Measurements from ENCODE around the gene ATP2C2.

DNA sequence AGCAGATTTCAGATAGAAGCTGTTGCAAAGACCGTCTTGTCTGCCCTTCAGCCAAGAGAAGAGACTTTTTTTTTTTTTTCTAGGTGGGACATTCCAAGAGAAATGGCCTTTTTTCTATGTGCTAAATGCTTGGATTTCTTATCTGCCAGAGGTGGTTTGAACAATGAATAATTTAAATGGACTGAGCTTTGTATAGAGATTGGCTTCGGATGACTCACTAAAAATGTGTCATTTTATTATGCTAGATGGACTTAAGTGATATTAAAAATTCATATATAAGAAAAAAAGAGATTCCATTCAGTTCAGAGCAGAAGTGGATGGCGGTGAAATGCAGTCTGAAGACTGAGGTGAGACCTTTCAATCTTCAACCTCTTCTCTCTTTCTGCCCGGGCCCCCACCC lies 77.7 kb downstream of the ATP2C2 start:
- TF ChIP-seq, protein P1, sequence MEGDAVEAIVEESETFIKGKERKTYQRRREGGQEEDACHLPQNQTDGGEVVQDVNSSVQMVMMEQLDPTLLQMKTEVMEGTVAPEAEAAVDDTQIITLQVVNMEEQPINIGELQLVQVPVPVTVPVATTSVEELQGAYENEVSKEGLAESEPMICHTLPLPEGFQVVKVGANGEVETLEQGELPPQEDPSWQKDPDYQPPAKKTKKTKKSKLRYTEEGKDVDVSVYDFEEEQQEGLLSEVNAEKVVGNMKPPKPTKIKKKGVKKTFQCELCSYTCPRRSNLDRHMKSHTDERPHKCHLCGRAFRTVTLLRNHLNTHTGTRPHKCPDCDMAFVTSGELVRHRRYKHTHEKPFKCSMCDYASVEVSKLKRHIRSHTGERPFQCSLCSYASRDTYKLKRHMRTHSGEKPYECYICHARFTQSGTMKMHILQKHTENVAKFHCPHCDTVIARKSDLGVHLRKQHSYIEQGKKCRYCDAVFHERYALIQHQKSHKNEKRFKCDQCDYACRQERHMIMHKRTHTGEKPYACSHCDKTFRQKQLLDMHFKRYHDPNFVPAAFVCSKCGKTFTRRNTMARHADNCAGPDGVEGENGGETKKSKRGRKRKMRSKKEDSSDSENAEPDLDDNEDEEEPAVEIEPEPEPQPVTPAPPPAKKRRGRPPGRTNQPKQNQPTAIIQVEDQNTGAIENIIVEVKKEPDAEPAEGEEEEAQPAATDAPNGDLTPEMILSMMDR (optimal IDR thresholded peaks at IDR 0.05 in 1 of 3, IDR thresholded peaks at IDR 0.05 in 1 of 3, conservative IDR thresholded peaks at IDR 0.05 in 1 of 3; ENCODE audit: extremely low read depth in 1 of 3, insufficient read depth in 2 of 3, low read length in 3 of 3) = no peak
- TF ChIP-seq EZH2 (IDR thresholded peaks at IDR 0.05; ENCODE audit: low read length) = no peak
